Activated gamma-delta T cell (primary cell): ENCODE results near the gene ANTKMT.
A peak's percentile ranks its signal among the peaks of the same experiment; 100 is the strongest.

ENCODE experiments used
- DNase-seq: peaks from one replicate; lab custom pipeline; 2025; lab: John Stamatoyannopoulos, UW

Gene ANTKMT

GRCh38 chr16:715477-716199, 5.3 kb upstream of the ANTKMT start:
- no peak for DNase-seq

GRCh38 chr16:716200-716568, 4.8 kb upstream of the ANTKMT start:
- no peak for DNase-seq

DNA sequence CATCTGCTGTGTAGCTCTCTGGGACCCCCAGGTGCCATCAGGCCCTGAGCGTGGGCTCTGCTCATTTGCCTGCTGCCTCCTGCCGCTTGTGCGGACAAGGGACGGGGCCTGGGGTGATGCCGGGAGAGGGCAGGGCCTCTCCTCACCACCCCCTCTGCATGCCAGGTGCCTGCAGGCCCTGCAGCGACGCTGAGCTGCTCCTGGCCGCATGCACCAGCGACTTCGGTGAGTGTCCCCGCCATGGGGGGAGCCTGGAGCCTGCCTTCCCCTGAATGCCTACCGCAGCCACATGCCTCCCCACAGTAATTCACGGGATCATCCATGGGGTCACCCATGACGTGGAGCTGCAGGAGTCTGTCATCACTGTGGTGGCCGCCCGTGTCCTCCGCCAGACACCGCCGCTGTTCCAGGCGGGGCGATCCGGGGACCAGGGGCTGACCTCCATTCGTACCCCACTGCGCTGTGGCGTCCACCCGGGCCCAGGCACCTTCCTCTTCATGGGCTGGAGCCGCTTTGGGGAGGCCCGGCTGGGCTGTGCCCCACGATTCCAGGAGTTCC, 4.1 kb upstream of the ANTKMT start:
- no peak for DNase-seq

GRCh38 chr16:717450-718245, 3.3 kb upstream of the ANTKMT start:
- DNase-seq: no peak

GRCh38 chr16:718389-718788, 2.6 kb upstream of the ANTKMT start:
- no peak for DNase-seq

GRCh38 chr16:718922-719321, 2.0 kb upstream of the ANTKMT start:
- DNase-seq: no peak

DNA sequence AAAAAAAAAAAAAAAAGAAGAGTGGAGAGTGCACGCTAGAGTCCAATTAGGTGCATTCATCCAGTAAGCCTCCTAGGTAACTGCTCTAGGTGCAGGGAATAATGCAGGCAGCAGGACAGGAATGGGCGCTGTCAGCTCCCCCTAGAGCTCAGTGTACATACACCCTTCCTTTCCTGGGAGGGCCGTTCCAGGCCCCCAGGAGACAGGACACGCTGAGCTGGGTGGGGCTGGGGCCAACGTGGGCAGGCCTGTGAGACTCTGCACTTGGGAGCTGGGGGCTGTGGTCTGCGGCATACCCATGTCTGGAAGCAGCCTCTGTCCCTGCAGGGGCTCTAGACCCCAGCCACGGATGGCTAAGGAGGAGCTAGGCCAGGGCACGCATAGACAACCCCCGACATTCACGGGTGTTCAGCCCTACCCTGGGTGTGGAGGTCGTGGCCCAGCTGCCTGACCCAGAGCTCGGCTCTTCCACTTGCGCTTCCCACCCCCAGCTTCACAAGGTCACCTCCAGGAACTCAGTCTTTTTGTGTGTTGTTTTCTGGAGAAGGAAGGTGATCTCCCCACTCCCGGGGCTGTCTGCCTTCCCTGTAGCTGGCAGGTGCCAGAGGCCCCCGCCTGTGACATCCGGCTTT, 1.0 kb upstream of the ANTKMT start:
- no peak for DNase-seq

DNA sequence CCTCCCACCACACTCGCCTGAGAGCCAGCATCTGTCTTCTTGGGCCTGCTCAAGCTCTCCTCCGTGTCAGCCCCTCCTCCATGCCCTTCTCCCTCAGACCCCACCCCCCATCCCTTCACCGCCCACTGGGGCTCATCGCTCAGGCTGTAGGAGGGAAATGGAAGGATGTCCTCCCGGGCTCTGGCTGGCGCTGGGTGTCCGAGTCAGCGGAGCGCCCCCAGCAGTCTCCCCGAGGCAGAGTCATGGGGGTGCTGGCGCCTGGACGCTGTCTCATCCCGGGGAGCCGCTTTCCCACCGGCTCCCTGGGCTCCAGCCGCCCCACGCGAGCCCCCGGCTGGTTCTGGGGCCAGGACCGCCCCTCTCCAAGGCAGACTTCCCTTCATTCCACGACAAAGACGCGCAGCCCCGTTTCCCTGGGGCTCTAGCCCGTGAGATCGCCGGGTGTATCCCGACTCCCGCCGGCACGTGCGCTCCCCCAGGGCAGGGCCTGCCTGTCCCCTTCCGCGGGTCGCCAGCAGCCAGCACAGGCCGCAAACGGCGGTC, 428 bp upstream of the ANTKMT start:
- DNase-seq: no peak

DNA sequence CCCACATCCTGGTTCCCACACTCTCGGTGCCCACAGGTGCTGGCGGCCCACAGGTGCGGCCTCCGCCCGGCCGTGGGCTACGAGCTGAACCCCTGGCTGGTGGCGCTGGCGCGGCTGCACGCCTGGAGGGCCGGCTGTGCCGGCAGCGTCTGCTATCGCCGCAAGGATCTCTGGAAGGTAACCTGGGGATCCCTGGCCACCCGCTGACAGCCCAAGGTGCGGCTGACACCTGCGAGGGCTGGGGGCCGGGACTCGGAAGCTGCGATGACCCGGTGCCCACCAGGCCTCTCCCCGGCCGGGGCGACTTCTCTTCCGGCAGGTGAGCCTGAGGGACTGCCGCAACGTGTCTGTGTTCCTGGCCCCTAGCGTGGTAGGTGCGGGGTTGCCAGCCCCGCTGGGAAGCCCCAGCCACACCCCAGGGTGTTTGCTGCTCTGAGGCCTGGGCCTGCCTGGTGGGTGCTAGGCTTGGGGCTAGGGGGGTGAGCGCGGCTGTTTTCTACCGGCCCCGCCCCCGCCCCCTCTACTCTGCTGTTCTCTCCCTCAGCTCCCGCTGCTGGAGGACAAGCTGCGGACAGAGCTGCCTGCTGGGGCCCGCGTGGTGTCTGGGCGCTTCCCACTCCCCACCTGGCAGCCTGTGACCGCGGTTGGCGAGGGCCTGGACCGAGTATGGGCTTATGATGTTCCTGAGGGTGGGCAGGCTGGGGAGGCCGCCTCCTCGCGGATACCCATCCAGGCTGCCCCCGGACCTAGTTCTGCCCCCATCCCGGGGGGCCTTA, 1.0 kb downstream of the ANTKMT start:
- DNase-seq: peak; percentile 53

DNA sequence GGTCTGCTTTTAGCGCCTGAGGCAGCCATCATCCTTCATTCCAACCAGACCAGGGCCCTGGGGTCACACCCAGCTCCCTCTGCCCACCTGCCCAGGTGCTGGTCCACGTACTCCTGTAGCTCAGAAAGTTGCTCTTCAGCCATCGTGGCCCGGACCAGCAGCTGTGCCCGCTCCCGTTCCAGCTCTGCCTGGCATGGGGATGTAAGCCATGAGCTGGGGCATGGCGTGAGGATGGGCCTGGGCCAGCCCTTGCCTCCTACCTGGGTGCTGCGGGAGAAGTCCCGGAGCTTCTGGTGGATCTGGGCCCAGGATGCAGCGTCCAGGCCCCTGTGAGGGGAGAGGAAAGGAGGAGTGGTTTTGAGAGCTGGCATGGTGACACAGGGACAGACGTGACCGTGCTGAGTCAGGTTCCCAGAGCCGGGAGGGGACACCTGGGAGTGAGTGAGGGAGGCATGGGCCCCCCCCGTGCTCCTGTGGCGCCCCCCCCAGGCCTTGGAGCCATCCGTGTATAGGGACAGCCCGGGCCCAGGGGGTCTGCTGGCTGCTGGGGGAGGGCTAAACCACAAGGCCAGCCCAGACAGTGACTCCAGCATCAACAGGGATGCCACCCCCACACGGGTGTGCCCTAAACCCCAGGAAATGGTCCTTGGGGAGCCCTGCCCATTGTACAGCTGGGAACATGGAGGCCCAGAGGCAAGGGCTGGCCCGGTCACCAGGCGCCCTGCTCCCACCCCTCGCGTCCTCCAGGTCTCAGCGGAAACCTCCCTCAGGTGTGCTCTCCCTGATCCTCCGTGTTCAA, 2.1 kb downstream of the ANTKMT start:
- no peak for DNase-seq

DNA sequence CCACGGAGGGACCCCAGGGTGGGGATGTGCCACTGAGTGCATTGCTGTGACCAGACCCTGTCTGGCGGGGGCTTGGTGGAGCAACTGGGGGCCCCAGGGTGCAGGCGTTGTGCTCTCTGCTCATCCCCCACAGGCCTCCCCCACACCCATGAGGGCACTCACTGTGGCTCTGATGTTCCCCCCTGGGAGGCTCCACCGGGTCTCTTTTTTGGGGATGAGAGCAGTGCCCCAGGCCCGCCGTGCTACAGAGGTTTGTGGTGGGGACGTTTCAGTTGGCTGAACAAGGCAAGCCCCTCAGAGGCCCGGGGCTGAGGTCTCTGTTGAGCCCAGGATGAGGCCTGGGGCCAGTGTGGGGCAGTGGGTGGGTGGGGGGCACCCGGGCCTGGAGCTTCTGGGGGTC, 2.7 kb downstream of the ANTKMT start:
- no peak for DNase-seq

- DNase-seq: no peak
These were observed 3.5 kb downstream of the ANTKMT start for GRCh38 chr16:724188-725040.

DNA sequence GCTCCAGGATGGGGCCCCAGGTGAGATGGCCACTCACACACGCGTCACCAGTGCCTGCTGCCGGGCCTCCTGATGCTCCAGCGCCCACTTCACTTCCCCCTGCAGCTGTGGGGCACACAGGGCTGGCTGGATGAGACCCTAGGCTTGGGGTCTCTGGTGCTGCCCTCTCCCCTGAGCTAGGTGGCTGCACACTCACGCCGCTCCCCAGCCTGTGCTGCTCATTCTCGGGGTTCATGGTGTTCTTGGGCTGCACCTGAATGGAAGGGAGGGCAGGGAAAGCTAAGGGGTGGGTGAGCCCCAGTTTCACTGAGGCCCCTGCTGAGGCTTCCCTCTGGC, 4.1 kb downstream of the ANTKMT start:
- DNase-seq: no peak

- no peak for DNase-seq
These were observed 4.7 kb downstream of the ANTKMT start for GRCh38 chr16:725463-726187.

DNA sequence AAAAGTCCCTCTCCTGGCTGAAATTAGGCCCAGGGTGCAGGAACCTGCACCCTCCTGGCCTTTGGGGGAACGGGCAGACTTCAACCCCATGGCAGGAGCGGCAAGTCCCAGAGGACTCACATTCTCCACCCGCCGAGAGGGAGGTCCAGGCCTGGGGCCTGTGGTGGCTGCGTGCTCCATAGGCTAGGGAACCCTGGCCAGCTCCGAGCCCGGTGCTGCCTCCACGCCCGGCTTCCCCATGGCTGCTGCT, 5.2 kb downstream of the ANTKMT start:
- DNase-seq: no peak

DNA sequence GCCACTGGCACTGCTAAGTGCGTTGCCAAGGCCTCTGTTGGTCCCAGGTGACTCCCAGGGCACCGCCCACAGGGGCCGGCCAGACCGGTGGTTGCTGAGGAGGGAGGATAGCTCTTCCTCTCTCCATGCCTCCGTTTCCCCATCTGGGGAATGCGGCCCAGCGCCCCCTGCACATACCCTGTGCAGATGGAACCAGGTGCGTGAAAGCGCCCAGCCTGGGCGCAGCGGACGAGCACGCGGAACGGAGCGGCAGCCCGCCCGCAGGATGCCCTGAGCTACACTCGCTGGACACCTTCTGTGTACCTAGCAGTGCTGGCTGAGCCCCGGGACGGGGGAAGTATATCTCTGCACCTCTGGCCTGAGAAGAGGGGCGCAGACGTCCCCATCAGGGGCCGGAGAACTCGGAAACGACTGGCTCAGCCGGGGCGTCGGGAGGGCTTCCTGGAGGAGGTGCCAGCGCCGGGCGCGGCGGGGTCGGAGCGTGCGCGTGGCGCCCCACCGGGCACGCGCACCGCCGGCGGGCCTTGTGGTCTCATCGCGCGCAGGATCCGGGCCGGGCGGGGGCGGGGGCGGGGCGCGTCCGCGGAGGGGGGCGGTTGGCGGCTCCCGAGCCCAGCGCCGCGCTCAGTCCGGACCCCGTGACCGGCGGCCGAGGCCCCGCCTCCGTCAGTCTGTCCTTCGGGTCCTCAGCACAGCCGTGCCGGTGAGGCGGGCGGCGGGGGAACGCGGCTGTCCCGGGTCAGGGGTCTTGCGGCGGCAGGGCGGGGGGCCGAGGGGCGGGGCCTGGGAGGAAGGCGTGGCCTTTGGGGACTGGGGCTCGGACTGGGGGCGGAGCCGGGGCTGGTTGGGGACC, 5.7 kb downstream of the ANTKMT start, which contains the start of the genes CCDC78 and HAGHL:
Gene CCDC78, minus strand, starts transcription at position 6 of the 853 bp plus-strand sequence. CDS start 76 bp downstream, outside the sequence.
Gene HAGHL, plus strand, starts transcription at position 669 of the 853 bp plus-strand sequence. CDS start 404 bp downstream, outside the sequence.
- peak; percentile 65 for DNase-seq

GRCh38 chr16:727291-727977, 6.5 kb downstream of the ANTKMT start:
- DNase-seq: no peak
